Activated T-helper 2 cell treated with anti-CD3 and anti-CD28 coated beads, Interferon-gamma antibody, Interleukin-2, Interleukin-4, amounts not matched to agents 10 μg/mL and 5 μg/mL and 100 μg/mL, durations not matched to agents 14 hours and 24 hours and 36 hours (primary cell): Measurements from ENCODE around the gene NPPB. TPM values are rescaled to one million over a fixed set of nuclear protein-coding genes. Genes with fewer than 3 reads are reported as not detected.
A peak's percentile ranks its signal among the peaks of the same experiment; 100 is the strongest.
"Not testable (repeated sequence)": the region's sequence is repeated elsewhere in the genome, so short reads cannot be mapped to it uniquely, and the experiment has no call there.

Experiments used
- DNase-seq: peaks from one replicate; pipeline ENCODE4 v3.0.0; 2021; ENCODE audit warnings: low spot score
- H3K27ac Mint-ChIP-seq: one replicate; pipeline ENCODE4 v1.8.0; 2021; ENCODE audit warnings: mixed read lengths
- H3K27me3 Mint-ChIP-seq: one replicate; pipeline ENCODE4 v1.8.0; 2021; ENCODE audit warnings: low read depth, mixed read lengths
- H3K36me3 Mint-ChIP-seq: one replicate; pipeline ENCODE4 v1.8.0; 2021; ENCODE audit warnings: low read depth, mixed read lengths
- H3K4me1 Mint-ChIP-seq: one replicate; pipeline ENCODE4 v1.8.0; 2021; ENCODE audit warnings: low read depth, mixed read lengths
- H3K4me3 Mint-ChIP-seq: one replicate; pipeline ENCODE4 v1.8.0; 2021; ENCODE audit warnings: low read depth, mild to moderate bottlenecking, moderate library complexity, mixed read lengths
- H3K9me3 Mint-ChIP-seq: one replicate; pipeline ENCODE4 v1.8.0; 2021; ENCODE audit warnings: mixed read lengths
- intact Hi-C: fragments of 100-400 bp; cut with micrococcal nuclease; formaldehyde crosslinking; loops from one replicate; pipeline ENCODE4 v1.15.1; 2023
- total RNA-seq: library from RNA; stranded (reverse); gene quantifications from 2 replicates; pipeline ENCODE4 v1.2.3, GENCODE V29; 2022

The NPPB gene
- not detected in 2 replicates for total RNA-seq

DNA sequence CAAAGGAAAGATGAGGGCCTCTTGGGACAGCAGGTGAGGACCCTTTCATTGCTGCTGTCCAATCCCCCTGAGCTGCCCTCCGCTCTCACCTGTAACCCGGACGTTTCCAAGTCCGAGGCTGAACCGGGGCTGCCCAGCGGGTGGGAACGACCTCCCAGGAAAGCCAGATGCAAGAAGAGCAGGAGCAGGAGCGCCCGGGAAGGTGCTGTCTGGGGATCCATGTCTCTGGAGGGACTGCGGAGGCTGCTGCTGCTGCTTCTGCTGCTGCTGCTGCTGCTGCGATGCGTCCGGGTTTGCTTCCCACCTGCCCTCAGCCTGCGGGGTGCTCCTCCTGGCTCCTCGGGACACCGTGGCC lies at the start of gene NPPB:
NPPB (minus strand) TSS at position 333 of the 355 bp plus-strand sequence; CDS start at position 221, 112 bp downstream.
- Mint-ChIP-seq H3K9me3 (no peaks in the 10 kb centered on the region), H3K36me3 (no peaks in the 10 kb centered on the region), H3K4me3 (no peak within 1 kb of the TSS), H3K27ac (no peak within 1 kb of the TSS), H3K27me3 (peaks cover 32% of the 10 kb centered on the region), H3K4me1 (no peaks in the 10 kb centered on the region)
- intact Hi-C loops = no loop called here
- no peak for DNase-seq

DNA sequence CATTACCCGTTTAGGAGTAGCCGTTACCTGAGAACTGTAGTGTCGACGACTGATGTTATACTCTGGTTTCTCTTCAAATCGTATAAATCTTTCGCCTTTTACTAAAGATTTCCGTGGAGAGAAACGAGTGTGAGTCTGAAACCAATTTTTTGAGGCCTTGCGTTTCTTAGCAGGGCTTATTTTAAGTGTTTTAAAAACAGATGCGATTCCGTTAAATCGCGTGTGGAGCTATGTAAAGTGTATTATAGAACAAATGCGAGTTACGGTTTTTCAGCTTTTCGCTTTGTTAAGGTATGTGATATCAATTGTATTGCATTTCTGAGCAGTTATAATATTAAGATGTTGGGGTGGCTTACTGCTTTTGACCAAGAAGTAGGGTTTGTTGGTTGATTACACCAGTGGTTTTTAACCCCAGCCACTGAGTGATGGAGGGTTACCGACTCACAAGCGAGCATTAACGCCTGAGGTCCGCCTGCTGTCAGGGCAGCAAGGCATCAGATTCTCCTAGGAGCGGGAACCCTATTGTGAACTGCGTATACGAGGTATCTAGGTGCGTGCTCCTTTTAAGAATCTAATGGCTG lies 49.4 kb upstream of the NPPB start:
- Mint-ChIP-seq H3K27ac (peak overlapping the region; percentile 98), H3K36me3 (no peaks in the 10 kb centered on the region), H3K4me1 (peaks cover 23% of the 10 kb centered on the region), H3K27me3 (peaks cover 7% of the 10 kb centered on the region), H3K4me3 (peak overlapping the region; percentile 87), H3K9me3 (no peaks in the 10 kb centered on the region)
- peak; percentile 83 for DNase-seq
- intact Hi-C loops = loop anchor here (1.0 to 5.0 kb wide), 6 partner anchors 71 to 709 kb away; partner anchors contain the start of genes CLCN6, DHRS3, MFN2 and MTHFR

DNA sequence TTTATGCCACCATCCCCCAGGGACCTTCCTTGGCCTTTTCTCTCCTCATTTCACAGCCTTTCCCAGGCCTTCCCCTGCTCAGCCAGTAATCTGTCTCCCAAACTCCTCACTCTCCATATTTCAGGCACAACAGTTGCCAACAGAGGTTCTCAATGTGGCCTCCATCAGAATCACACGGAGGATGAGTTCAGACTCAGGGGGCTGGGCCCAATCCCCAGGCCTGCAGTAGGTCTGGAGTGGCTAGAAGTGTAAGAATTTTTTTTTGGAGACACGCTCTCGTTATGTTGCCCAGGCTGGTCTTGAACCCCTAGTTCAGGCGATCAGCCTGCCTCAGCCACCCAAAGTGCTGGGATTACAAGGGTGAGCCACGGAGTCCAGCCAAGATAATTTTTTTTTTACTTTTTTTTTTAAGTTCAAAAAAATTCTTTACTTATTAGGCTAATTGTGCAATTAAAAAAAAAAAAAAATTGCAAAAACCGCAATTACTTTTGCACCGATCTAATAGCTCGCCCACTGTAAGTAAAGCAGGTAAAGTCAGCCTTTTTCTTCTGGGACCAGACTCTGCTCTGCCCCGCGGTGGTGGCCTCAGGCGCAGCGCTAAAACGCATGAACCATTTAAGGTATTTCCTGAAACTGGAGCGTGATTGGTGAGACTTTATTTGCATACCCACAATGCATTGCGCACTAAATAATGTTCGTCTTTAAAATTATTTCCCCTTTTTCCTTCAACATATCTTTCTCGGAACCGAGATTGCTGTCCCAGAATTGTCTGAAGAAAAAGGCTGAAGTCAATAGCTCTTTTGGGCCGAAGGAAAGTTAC lies 48.7 kb upstream of the NPPB start:
- peak overlapping the region; percentile 87 for H3K4me3 Mint-ChIP-seq
- peak overlapping the region; percentile 98 for H3K27ac Mint-ChIP-seq
- peaks cover 23% of the 10 kb centered on the region for H3K4me1 Mint-ChIP-seq
- peaks cover 7% of the 10 kb centered on the region for H3K27me3 Mint-ChIP-seq
- H3K9me3 Mint-ChIP-seq = no peaks in the 10 kb centered on the region
- DNase-seq = peak; percentile 92
- intact Hi-C loops = loop anchor here (1.0 to 5.0 kb wide), 6 partner anchors 70 to 710 kb away; partner anchors contain the start of genes CLCN6, DHRS3, MFN2 and MTHFR
- no peaks in the 10 kb centered on the region for H3K36me3 Mint-ChIP-seq

DNA sequence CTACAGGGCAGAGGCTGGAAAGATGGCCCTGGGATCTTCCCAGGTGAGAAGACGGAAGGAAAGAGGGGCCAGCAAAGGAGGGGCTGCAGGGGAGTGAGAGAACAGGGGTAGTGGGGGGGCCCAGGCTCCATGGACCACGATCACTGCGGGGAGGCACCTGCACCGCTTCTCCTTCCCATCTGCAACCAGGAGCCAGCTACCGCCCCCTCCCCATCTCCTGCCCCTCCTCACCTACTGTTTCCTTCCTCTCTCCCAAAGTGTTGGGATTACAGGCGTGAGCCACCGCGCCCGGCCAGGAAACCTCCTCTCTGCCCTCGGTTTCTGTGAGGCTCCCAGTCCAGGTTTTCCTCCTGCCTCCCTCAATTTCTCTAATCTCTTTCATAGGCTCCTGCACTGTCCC lies 48.1 kb upstream of the NPPB start:
- Mint-ChIP-seq H3K27ac (no peak overlapping the region), H3K36me3 (no peaks in the 10 kb centered on the region), H3K9me3 (no peaks in the 10 kb centered on the region), H3K4me1 (peaks cover 23% of the 10 kb centered on the region), H3K4me3 (no peak overlapping the region), H3K27me3 (peaks cover 12% of the 10 kb centered on the region)
- intact Hi-C loops = loop anchor here (5.0 kb wide), 5 partner anchors 70 to 710 kb away; partner anchors contain the start of genes CLCN6, DHRS3, MFN2 and MTHFR
- no peak for DNase-seq

DNA sequence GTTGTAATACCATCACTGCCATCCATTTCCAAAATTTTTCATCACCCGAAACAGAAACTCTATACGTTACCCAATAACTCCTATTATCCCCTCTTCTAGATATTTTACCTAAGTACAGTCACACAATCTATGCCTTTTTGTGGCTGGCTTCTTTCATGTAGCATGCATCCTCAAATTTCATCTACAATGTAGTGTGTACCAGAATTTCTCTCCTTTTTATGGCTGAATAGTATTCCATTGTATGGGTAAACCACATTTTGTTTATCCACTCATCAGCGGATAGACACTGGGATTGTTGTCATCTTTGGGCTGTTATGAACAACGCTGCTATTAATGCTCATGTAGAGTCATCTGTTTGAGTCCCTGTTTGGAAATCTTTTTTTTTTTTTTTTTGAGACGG lies 46.2 kb upstream of the NPPB start:
- Mint-ChIP-seq H3K4me1 (peaks cover 23% of the 10 kb centered on the region), H3K4me3 (no peak overlapping the region), H3K27ac (no peak overlapping the region), H3K36me3 (no peaks in the 10 kb centered on the region), H3K27me3 (peaks cover 14% of the 10 kb centered on the region), H3K9me3 (no peaks in the 10 kb centered on the region)
- intact Hi-C loops = loop anchor here (5.0 kb wide), 5 partner anchors 68 to 712 kb away; partner anchors contain the start of genes CLCN6, DHRS3, MFN2 and MTHFR
- no peak for DNase-seq

DNA sequence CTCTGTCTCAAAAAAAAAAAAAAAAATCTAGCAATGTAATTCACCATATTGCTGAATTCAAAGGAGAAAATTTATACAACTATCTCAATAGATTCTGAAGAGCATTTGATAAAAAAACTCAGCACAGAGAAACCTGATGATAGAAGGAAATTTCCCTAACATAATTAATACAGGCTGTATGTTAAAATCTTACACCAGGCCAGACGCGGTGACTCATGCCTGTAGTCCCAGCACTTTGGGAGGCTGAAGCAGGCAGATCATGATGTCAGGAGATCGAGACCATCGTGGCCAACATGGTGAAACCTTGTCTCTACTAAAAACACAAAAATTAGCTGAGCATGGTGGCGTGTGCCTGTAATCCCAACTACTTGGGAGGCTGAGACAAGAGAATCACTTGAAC lies 45.4 kb upstream of the NPPB start:
- H3K9me3 Mint-ChIP-seq, DNase-seq, H3K36me3 Mint-ChIP-seq, H3K27ac Mint-ChIP-seq, intact Hi-C loops, H3K4me3 Mint-ChIP-seq: not testable (repeated sequence)
- peaks cover 22% of the 10 kb centered on the region for H3K27me3 Mint-ChIP-seq
- peaks cover 18% of the 10 kb centered on the region for H3K4me1 Mint-ChIP-seq

DNA sequence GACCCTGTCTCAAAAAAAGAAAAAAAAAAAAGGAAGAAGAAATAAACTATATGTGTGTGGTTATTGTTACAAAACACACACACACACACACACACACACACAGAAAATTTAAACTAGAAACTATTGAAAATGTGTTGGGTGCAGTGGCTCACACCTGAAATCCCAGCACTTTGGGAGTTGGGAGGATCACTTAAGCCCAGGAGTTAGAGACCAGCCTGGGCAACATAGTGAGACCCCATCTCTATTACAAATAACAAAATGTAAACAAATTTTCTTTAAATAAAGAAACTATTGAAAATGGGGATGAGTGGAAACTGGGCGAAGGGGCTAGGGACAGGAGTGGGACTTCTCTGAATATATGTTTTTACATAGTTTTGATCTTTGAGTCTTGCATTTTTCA lies 44.5 kb upstream of the NPPB start:
- no peak for DNase-seq
- no peak overlapping the region for H3K4me3 Mint-ChIP-seq
- intact Hi-C loops = no loop called here
- H3K36me3 Mint-ChIP-seq = no peaks in the 10 kb centered on the region
- H3K27me3 Mint-ChIP-seq = peaks cover 25% of the 10 kb centered on the region
- no peaks in the 10 kb centered on the region for H3K9me3 Mint-ChIP-seq
- H3K27ac Mint-ChIP-seq = no peak overlapping the region
- H3K4me1 Mint-ChIP-seq = peaks cover 16% of the 10 kb centered on the region

DNA sequence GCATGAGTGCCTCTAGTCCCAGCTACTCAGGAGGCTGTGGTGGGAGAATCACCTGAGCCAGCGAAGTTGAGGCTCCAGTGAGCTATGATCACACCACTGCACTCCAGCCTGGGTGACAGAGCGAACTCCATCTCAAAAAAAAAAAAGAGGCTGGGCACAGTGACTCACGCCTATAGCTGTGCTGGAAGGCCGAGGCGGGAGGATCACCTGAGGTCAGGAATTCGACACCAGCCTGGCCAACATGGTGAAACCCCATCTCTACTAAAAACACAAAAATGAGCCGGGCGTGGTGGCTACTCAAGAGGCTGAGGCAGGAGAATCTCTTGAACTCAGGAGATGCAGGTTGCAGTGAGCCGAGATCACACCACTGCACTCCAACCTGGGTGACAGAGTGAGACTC lies 42.7 kb upstream of the NPPB start:
- H3K4me3 Mint-ChIP-seq, H3K9me3 Mint-ChIP-seq, DNase-seq, H3K27ac Mint-ChIP-seq, H3K36me3 Mint-ChIP-seq, intact Hi-C loops: not testable (repeated sequence)
- H3K4me1 Mint-ChIP-seq = peaks cover 12% of the 10 kb centered on the region
- peaks cover 34% of the 10 kb centered on the region for H3K27me3 Mint-ChIP-seq

DNA sequence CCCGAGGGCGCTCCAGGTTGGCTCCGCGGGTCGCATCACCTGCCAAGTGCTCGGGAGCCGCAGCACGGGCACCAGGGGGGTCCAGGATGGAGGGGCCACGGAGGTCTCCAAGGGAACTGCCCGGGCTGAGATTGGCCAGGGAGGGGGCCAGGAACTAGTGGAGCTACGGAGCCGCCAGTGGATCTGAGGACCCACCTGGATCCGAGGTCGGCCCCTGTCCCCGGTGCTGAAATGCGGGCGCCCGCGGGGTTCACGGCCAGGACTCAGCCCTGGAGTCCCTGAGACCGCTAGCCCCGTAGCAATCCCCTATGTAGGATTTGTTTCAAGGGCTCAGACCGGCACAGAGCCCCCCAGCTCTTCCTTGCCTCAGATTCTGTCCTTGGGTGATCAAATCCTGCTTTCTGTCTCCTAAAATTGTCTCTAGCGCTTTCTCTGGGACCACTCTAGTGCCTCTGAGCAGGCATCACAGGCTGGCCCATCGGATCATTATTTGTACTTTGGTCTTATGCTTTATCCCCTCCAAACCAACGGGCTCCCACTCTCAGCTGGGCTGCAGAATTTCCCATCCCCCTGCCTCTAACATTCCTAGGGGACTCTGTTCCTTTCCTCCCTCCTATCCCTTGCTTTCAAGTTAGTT lies 40.2 kb upstream of the NPPB start:
- intact Hi-C loops = no loop called here
- Mint-ChIP-seq H3K36me3 (no peaks in the 10 kb centered on the region), H3K4me1 (no peaks in the 10 kb centered on the region), H3K27ac (no peak overlapping the region), H3K9me3 (no peaks in the 10 kb centered on the region), H3K4me3 (no peak overlapping the region), H3K27me3 (peaks cover 37% of the 10 kb centered on the region)
- no peak for DNase-seq

DNA sequence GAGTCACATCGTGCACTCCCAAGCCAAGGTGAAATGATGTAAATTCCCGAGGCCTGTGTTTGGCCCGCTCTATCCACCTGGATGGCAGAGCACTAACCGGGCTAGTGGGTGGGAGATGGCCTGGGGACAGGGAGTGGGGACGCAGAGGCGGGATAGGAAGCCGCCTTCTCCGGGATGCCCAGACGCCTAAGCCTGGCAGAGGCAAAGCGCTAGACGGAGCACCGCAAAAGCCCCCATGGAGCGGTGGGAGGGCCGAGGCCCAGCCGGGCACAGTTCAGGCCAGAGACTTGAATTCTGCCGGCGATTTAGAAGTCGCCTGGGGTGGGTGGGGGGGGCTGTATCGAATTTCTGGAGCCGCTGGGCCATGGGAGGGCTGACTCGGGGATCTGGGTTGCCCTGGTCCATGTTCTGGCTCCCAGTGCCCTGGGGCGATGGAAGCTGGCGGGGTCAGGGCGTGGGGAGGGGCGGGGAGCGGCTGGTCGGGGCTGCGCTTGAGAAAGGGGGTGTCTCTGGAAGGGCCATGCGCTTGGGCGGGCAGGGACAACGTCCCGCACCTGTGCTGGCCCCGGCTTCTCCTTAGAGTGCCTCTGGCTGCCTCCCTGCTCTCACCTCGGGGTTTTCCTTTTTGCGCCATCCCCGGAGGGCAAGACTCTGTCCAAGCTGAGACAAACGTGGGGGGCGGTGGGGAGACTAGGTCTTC lies 39.5 kb upstream of the NPPB start:
- Mint-ChIP-seq H3K4me3 (no peak overlapping the region), H3K27ac (no peak overlapping the region), H3K27me3 (peaks cover 39% of the 10 kb centered on the region), H3K9me3 (no peaks in the 10 kb centered on the region), H3K36me3 (no peaks in the 10 kb centered on the region), H3K4me1 (no peaks in the 10 kb centered on the region)
- intact Hi-C loops = no loop called here
- no peak for DNase-seq

DNA sequence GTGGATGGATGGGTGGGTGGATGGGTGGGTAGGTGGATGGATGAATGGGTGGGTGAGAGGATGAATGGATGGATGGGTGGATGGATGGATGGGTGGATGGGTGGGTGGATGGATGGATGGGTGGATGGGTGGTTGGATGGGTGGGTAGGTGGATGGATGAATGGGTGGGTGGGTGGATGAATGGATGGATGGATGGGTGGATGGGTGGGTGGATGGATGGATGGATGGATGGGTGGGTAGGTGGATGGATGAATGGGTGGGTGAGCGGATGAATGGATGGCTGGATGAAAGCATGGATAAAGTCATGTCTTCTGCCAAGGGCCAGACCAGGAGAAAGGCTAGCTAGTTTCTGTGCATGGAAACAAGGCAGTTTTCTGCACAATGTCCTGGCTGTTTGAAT lies 35.8 kb upstream of the NPPB start:
- H3K9me3 Mint-ChIP-seq, H3K4me1 Mint-ChIP-seq, H3K27ac Mint-ChIP-seq, H3K4me3 Mint-ChIP-seq, DNase-seq, H3K36me3 Mint-ChIP-seq: not testable (repeated sequence)
- intact Hi-C loops = loop anchor here (1.0 kb wide), 1 partner anchor 56 kb away; no protein-coding TSS in a partner anchor
- peaks cover 32% of the 10 kb centered on the region for H3K27me3 Mint-ChIP-seq

DNA sequence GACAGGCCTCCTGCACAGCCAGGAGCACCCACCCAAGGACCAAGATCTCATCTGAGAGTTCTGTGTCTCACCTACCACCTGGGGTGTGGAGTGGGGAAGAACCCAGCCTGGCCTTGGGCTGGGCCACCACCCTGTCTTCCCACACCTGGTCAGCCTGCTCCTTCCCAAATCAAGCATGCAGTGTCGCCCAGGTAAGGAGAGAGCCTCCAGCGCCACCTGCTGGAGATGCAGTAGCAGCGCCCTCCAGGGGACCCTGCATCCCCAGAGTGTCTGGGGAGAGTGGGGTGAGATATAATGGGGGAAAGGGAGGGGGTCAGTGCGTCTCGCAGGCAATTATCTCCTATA lies 35.1 kb upstream of the NPPB start:
- Mint-ChIP-seq H3K4me1 (no peaks in the 10 kb centered on the region), H3K36me3 (no peaks in the 10 kb centered on the region), H3K9me3 (no peaks in the 10 kb centered on the region), H3K27ac (no peak overlapping the region), H3K27me3 (peaks cover 26% of the 10 kb centered on the region), H3K4me3 (no peak overlapping the region)
- peak; percentile 54 for DNase-seq
- intact Hi-C loops = loop anchor here (1.0 kb wide), 1 partner anchor 56 kb away; no protein-coding TSS in a partner anchor
